SK-N-SH (cell line): Measurements from ENCODE around the gene RUVBL1. TPM values are rescaled to one million over a fixed set of nuclear protein-coding genes. Genes with fewer than 3 reads are reported as not detected.
A peak's percentile ranks its signal among the peaks of the same experiment; 100 is the strongest.

Experiments used
- CTCF ChIA-PET: fragments of 300-600, 350-600 bp; formaldehyde crosslinking; extraction: SDS; loops from one replicate; lab custom pipeline; 2021; lab: Yijun Ruan, JAX
- POLR2A ChIA-PET: fragments of 350-600 bp; sonication (Branson Sonifier 250); formaldehyde crosslinking; extraction: SDS; loops from one replicate; lab custom pipeline; 2020; ENCODE audit warnings: antibody characterized with exemption, inconsistent platforms; lab: Yijun Ruan, JAX
- DNase-seq: peaks from one replicate; pipeline ENCODE4 v3.0.0; 2012
- H2AFZ ChIP-seq: fragments of 200-600 bp; sonication (generic); 2 replicates; pipeline ENCODE4 v1.8.1; 2016; ENCODE audit warnings: antibody characterized with exemption, mild to moderate bottlenecking, low read depth
- H3F3A ChIP-seq: fragments of 200-600 bp; sonication (generic); replicated peaks from 2 replicates; pipeline ENCODE3; 2016; ENCODE audit warnings: antibody characterized with exemption, mild to moderate bottlenecking; ENCODE audit not compliant: insufficient read depth
- H3K27ac ChIP-seq, 2 experiments: fragments of 200-500 bp in 1 of 2; fragments of 200-600 bp in 1 of 2; sonication (Bioruptor generic) in 1 of 2; sonication (generic), shearing (Covaris generic) in 1 of 2; 2 replicates each; pipeline versions ENCODE4 v1.5.1 to v1.6.1; 2014 to 2016; ENCODE audit warnings: low read depth in 2 of 2, inconsistent platforms in 1 of 2, low read length in 1 of 2, mild to moderate bottlenecking in 1 of 2, mixed read lengths in 1 of 2
- H3K27me3 ChIP-seq: fragments of 200-600 bp; sonication (generic), shearing (Covaris generic); 2 replicates; pipeline ENCODE4 v1.6.1; 2016; ENCODE audit warnings: mixed run types; ENCODE audit not compliant: insufficient read depth
- H3K36me3 ChIP-seq, 2 experiments: fragments of 200-500 bp in 1 of 2; fragments of 200-600 bp in 1 of 2; sonication (Bioruptor generic) in 1 of 2; sonication (generic) in 1 of 2; replicated peaks in 1 of 2; 2 replicates each; pipeline versions ENCODE3 to v1.5.1; 2014 to 2016; ENCODE audit warnings: low read length in 1 of 2, mild to moderate bottlenecking in 1 of 2; ENCODE audit not compliant: insufficient read depth in 2 of 2, control insufficient read depth in 1 of 2
- H3K4me1 ChIP-seq, 2 experiments: fragments of 200-500 bp in 1 of 2; fragments of 200-600 bp in 1 of 2; sonication (Bioruptor generic) in 1 of 2; sonication (generic), shearing (Covaris generic) in 1 of 2; 2 replicates each; pipeline versions ENCODE4 v1.5.1 to v1.6.1; 2014 to 2016; ENCODE audit warnings: low read depth in 1 of 2, low read length in 1 of 2, mixed run types in 1 of 2; ENCODE audit not compliant: insufficient read depth in 2 of 2, control insufficient read depth in 1 of 2
- H3K4me2 ChIP-seq: fragments of 200-600 bp; sonication (generic), shearing (Covaris generic); 2 replicates; pipeline ENCODE4 v1.6.1; 2017; ENCODE audit warnings: mixed run types
- H3K4me3 ChIP-seq, 2 experiments: fragments of 200-500 bp in 1 of 2; fragments of 200-600 bp in 1 of 2; sonication (Bioruptor generic) in 1 of 2; sonication (generic), shearing (Covaris generic) in 1 of 2; 2 replicates each; pipeline versions ENCODE4 v1.5.1 to v1.8.1; 2014 to 2016; ENCODE audit warnings: low read depth in 2 of 2, inconsistent platforms in 1 of 2, low read length in 1 of 2, mild to moderate bottlenecking in 1 of 2, mixed read lengths in 1 of 2, moderate library complexity in 1 of 2
- H3K79me2 ChIP-seq: fragments of 200-600 bp; sonication (generic); 2 replicates; pipeline ENCODE4 v1.8.1; 2017; ENCODE audit warnings: mild to moderate bottlenecking; ENCODE audit not compliant: insufficient read depth
- H3K9ac ChIP-seq: fragments of 200-600 bp; sonication (generic); 2 replicates; pipeline ENCODE4 v1.6.1; 2017; ENCODE audit warnings: mixed run types
- H3K9me2 ChIP-seq: fragments of 200-600 bp; sonication (generic); 2 replicates; pipeline ENCODE4 v1.6.1; 2017; ENCODE audit warnings: mixed run types
- H3K9me3 ChIP-seq: fragments of 200-600 bp; sonication (generic); 2 replicates; pipeline ENCODE4 v1.6.1; 2017; ENCODE audit warnings: mixed run types, mild to moderate bottlenecking, moderate library complexity
- H4K20me1 ChIP-seq: fragments of 200-600 bp; sonication (generic); 2 replicates; pipeline ENCODE4 v1.6.1; 2017; ENCODE audit warnings: mild to moderate bottlenecking, mixed run types; ENCODE audit not compliant: insufficient read depth
- ELF1 ChIP-seq: IDR thresholded peaks from 2 replicates; pipeline ENCODE4 v1.4.0; 2012
- EP300 ChIP-seq, 2 experiments: IDR thresholded peaks; 2 replicates each; pipeline versions ENCODE4 v1.4.0 to v1.6.1; 2012; ENCODE audit warnings: borderline replicate concordance in 1 of 2, low read depth in 1 of 2, low read length in 1 of 2
- FOSL2 ChIP-seq: IDR thresholded peaks from 2 replicates; pipeline ENCODE4 v1.4.0; 2012; ENCODE audit warnings: low read depth, mild to moderate bottlenecking, moderate library complexity, borderline replicate concordance
- FOXM1 ChIP-seq: IDR thresholded peaks from 2 replicates; pipeline ENCODE4 v1.4.0; 2012; ENCODE audit warnings: low read depth, mild to moderate bottlenecking
- MAX ChIP-seq: IDR thresholded peaks from 2 replicates; pipeline ENCODE4 v1.4.0; 2012; ENCODE audit warnings: low read depth
- NFIC ChIP-seq: IDR thresholded peaks from 2 replicates; pipeline ENCODE4 v1.4.0; 2012; ENCODE audit warnings: borderline replicate concordance
- NRF1 ChIP-seq: IDR thresholded peaks from 2 replicates; pipeline ENCODE4 v1.6.1; 2012; ENCODE audit warnings: low read depth, mild to moderate bottlenecking, low read length
- POLR2AphosphoS5 ChIP-seq: IDR thresholded peaks from 2 replicates; pipeline ENCODE4 v1.6.1; 2012; ENCODE audit warnings: low read depth, low read length
- RAD21 ChIP-seq: IDR thresholded peaks from 2 replicates; pipeline ENCODE4 v1.6.1; 2012; ENCODE audit warnings: mild to moderate bottlenecking, low read length
- RCOR1 ChIP-seq: fragments of 150-350 bp; IDR thresholded peaks from 2 replicates; pipeline ENCODE4 v1.6.1; 2017; ENCODE audit warnings: antibody characterized with exemption, low read length
- RFX5 ChIP-seq: IDR thresholded peaks from 2 replicates; pipeline ENCODE4 v1.6.1; 2012; ENCODE audit warnings: mild to moderate bottlenecking, improper control_type of control experiment, low read length
- SIN3A ChIP-seq: IDR thresholded peaks from 2 replicates; pipeline ENCODE4 v1.6.1; 2012; ENCODE audit warnings: low read depth, mild to moderate bottlenecking, low read length, moderate library complexity, borderline replicate concordance
- SMC3 ChIP-seq: IDR thresholded peaks from 2 replicates; pipeline ENCODE4 v1.6.1; 2012; ENCODE audit warnings: low read depth, low read length, improper control_type of control experiment
- TCF12 ChIP-seq: IDR thresholded peaks from 2 replicates; pipeline ENCODE4 v1.4.0; 2012
- TEAD4 ChIP-seq: IDR thresholded peaks from 2 replicates; pipeline ENCODE4 v1.4.0; 2012; ENCODE audit warnings: mild to moderate bottlenecking, borderline replicate concordance; ENCODE audit not compliant: insufficient read depth
- USF1 ChIP-seq: IDR thresholded peaks from 2 replicates; pipeline ENCODE4 v1.4.0; 2012; ENCODE audit warnings: low read depth, borderline replicate concordance
- USF2 ChIP-seq: fragments of 150-350 bp; IDR thresholded peaks from 2 replicates; pipeline ENCODE4 v1.6.1; 2017; ENCODE audit warnings: antibody characterized with exemption, low read length, low read depth, borderline replicate concordance
- WGBS: methylation state at CpG from one replicate; pipeline ENCODE4 v1.1.6; 2017; ENCODE audit warnings: low lambda C conversion rate; 5-methylcytosine and 5-hydroxymethylcytosine counted together
- polyA plus RNA-seq, 3 experiments: library from polyadenylated mRNA; depleted of rRNA; stranded (reverse); fragments of >200 nt; gene quantifications; 2 replicates each; pipeline ENCODE4 v1.2.3, GENCODE V29; 2012
- TF ChIP-seq, protein P1 (sequence below): fragments of 200-600 bp; sonication (generic); IDR thresholded peaks from 2 replicates; pipeline ENCODE4 v1.6.1; 2017; ENCODE audit warnings: antibody characterized with exemption, mild to moderate bottlenecking, moderate library complexity

Gene RUVBL1
- polyA plus RNA-seq, 1 of the 3 experiments (the other 2 are of a cell fraction): 140 TPM

- CTCF ChIA-PET: interaction anchor here (1.8 to 2.2 kb wide), 2 partner anchors 10 to 48 kb away, joined by 7 to 12 read pairs; no protein-coding TSS in a partner anchor
Observed at GRCh38 chr3:128143496-128143895, 19.9 kb upstream of the RUVBL1 start.

GRCh38 chr3:128133273-128133883, 9.8 kb upstream of the RUVBL1 start:
- 43% methylated on average over 3 of the region's 3 CpGs for WGBS
- no peaks in the 10 kb centered on the region for H3K79me2 ChIP-seq
- CTCF ChIA-PET: interaction anchor here (0.6 to 3.9 kb wide), 36 partner anchors 9 to 483 kb away, joined by 3 to 63 read pairs (median 5); partner anchors contain the start of genes EEFSEC, MGLL and RUVBL1
- no peak overlapping the region for H3K9ac ChIP-seq
- no peak overlapping the region for H3K4me3 ChIP-seq
- peak; percentile 44 for DNase-seq
- no peaks in the 10 kb centered on the region for H3K9me2 ChIP-seq
- no peaks in the 10 kb centered on the region for H3K9me3 ChIP-seq
- no peaks in the 10 kb centered on the region for H3K4me1 ChIP-seq
- H3K4me2 ChIP-seq: no peak overlapping the region
- H3K36me3 ChIP-seq: no peaks in the 10 kb centered on the region
- TF ChIP-seq RAD21: peak; percentile 90
- TF ChIP-seq SMC3: peak; percentile 92
- TF ChIP-seq POLR2AphosphoS5: no peak
- TF ChIP-seq, protein P1, sequence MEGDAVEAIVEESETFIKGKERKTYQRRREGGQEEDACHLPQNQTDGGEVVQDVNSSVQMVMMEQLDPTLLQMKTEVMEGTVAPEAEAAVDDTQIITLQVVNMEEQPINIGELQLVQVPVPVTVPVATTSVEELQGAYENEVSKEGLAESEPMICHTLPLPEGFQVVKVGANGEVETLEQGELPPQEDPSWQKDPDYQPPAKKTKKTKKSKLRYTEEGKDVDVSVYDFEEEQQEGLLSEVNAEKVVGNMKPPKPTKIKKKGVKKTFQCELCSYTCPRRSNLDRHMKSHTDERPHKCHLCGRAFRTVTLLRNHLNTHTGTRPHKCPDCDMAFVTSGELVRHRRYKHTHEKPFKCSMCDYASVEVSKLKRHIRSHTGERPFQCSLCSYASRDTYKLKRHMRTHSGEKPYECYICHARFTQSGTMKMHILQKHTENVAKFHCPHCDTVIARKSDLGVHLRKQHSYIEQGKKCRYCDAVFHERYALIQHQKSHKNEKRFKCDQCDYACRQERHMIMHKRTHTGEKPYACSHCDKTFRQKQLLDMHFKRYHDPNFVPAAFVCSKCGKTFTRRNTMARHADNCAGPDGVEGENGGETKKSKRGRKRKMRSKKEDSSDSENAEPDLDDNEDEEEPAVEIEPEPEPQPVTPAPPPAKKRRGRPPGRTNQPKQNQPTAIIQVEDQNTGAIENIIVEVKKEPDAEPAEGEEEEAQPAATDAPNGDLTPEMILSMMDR: peak; percentile 83
- no peak overlapping the region for H2AFZ ChIP-seq
- H3F3A ChIP-seq: no peaks in the 10 kb centered on the region
- POLR2A ChIA-PET: interaction anchor here (1.1 to 1.2 kb wide), 2 partner anchors 20 to 38 kb away, joined by 3 to 5 read pairs; partner anchors contain the start of gene EEFSEC
- no peaks in the 10 kb centered on the region for H4K20me1 ChIP-seq
- no peak overlapping the region for H3K27ac ChIP-seq
- no peaks in the 10 kb centered on the region for H3K27me3 ChIP-seq

More at GRCh38 chr3:128143496-128143895, 19.9 kb upstream of the RUVBL1 start:
- Histone ChIP-seq H3K27ac (no peak overlapping the region), H2AFZ (no peak overlapping the region), H3K36me3 (no peaks in the 10 kb centered on the region), H3K27me3 (no peaks in the 10 kb centered on the region), H3K4me2 (no peak overlapping the region), H3K9me2 (no peaks in the 10 kb centered on the region), H3K9me3 (no peaks in the 10 kb centered on the region), H3K4me1 (peaks cover 0 to 5% of the 10 kb centered on the region in 2 experiments; a peak in 1 of 4 replicates), H3F3A (no peaks in the 10 kb centered on the region), H3K4me3 (no peak overlapping the region), H3K9ac (no peak overlapping the region), H3K79me2 (no peaks in the 10 kb centered on the region), H4K20me1 (no peaks in the 10 kb centered on the region)
- TF ChIP-seq TEAD4: no peak
- TF ChIP-seq ELF1: no peak
- POLR2A ChIA-PET: no interaction called here
- WGBS: 79% methylated on average over 4 of the region's 4 CpGs
- no peak for DNase-seq

DNA sequence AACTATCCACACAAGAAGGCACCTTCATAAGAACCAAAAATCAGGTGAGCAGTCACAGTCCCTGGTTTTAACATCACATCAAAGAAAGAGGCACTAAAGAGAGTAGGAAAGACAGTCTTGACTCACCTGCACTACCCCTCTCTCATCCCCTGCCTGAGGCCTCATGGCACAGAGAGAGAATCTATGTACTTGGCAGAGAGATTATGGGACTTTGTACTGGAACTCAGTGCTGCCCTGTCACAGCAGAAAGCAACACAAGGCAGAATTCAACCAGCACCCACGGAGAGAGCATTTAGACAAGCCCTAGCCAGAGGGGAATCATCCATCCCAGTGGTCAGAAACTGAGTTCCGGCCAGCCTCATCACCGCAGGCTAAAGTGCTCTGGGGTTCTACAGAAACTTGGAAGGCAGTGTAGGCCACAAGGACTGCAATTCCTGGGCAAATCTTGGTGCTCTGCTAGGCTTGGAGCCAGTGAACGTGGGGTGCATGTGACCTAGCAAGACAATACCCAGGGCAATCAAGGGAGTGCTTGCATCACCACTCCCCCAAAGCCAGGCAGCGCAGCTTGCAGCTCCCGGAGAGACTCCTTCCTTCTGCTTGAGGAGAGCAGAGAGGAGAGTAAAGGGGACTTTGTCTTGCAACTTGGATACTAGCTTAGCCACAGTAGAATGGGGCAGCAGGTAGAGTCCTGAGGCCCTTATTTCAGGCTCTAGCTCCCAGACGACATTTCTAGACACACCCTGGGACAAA, 8.5 kb upstream of the RUVBL1 start:
- Histone ChIP-seq H3K9me3 (no peaks in the 10 kb centered on the region), H3K4me3 (no peak overlapping the region), H4K20me1 (no peaks in the 10 kb centered on the region), H3K9ac (no peak overlapping the region), H3K4me1 (no peaks in the 10 kb centered on the region), H2AFZ (no peak overlapping the region), H3F3A (no peaks in the 10 kb centered on the region), H3K4me2 (no peak overlapping the region), H3K9me2 (no peaks in the 10 kb centered on the region), H3K27me3 (no peaks in the 10 kb centered on the region), H3K79me2 (no peaks in the 10 kb centered on the region), H3K36me3 (no peaks in the 10 kb centered on the region), H3K27ac (no peak overlapping the region)
- ChIA-PET CTCF (interaction anchor here (0.9 to 3.9 kb wide), 10 partner anchors 8 to 480 kb away, joined by 3 to 63 read pairs (median 8); partner anchors contain the start of gene RUVBL1), POLR2A (no interaction called here)
- WGBS: 77% methylated on average over 6 of the region's 7 CpGs
- no peak for DNase-seq
- TF ChIP-seq TCF12: no peak
- no peak for TF ChIP-seq RFX5
- TF ChIP-seq FOXM1: no peak
- TF ChIP-seq USF2: no peak
- TF ChIP-seq EP300 (IDR thresholded peaks at IDR 0.05; ENCODE audit: borderline replicate concordance in 1 of 2, low read depth in 1 of 2, low read length in 1 of 2): no peak
- TF ChIP-seq FOSL2: no peak
- no peak for TF ChIP-seq SIN3A
- no peak for TF ChIP-seq SMC3
- no peak for TF ChIP-seq MAX
- no peak for TF ChIP-seq USF1
- no peak for TF ChIP-seq NRF1
- TF ChIP-seq NFIC: no peak
- TF ChIP-seq RCOR1: no peak
